Activated T-helper 2 cell treated with anti-CD3 and anti-CD28 coated beads, Interferon-gamma antibody, Interleukin-2, Interleukin-4, amounts not matched to agents 10 μg/mL and 5 μg/mL and 100 μg/mL, durations not matched to agents 14 hours and 24 hours and 36 hours (primary cell): ENCODE data around the gene FBXO40. TPM values are rescaled to one million over a fixed set of nuclear protein-coding genes. Genes with fewer than 3 reads are reported as not detected.

ENCODE experiments used
- DNase-seq: peaks from one replicate; pipeline ENCODE4 v3.0.0; 2021; ENCODE audit warnings: low spot score
- H3K27ac Mint-ChIP-seq: one replicate; pipeline ENCODE4 v1.8.0; 2021; ENCODE audit warnings: mixed read lengths
- H3K27me3 Mint-ChIP-seq: one replicate; pipeline ENCODE4 v1.8.0; 2021; ENCODE audit warnings: low read depth, mixed read lengths
- H3K36me3 Mint-ChIP-seq: one replicate; pipeline ENCODE4 v1.8.0; 2021; ENCODE audit warnings: low read depth, mixed read lengths
- H3K4me1 Mint-ChIP-seq: one replicate; pipeline ENCODE4 v1.8.0; 2021; ENCODE audit warnings: low read depth, mixed read lengths
- H3K4me3 Mint-ChIP-seq: one replicate; pipeline ENCODE4 v1.8.0; 2021; ENCODE audit warnings: low read depth, mild to moderate bottlenecking, moderate library complexity, mixed read lengths
- H3K9me3 Mint-ChIP-seq: one replicate; pipeline ENCODE4 v1.8.0; 2021; ENCODE audit warnings: mixed read lengths
- intact Hi-C: fragments of 100-400 bp; cut with micrococcal nuclease; formaldehyde crosslinking; loops from one replicate; pipeline ENCODE4 v1.15.1; 2023
- total RNA-seq: library from RNA; stranded (reverse); gene quantifications from 2 replicates; pipeline ENCODE4 v1.2.3, GENCODE V29; 2022

The FBXO40 gene
- total RNA-seq, 1 donor from 2014 or later, result not detected

DNA sequence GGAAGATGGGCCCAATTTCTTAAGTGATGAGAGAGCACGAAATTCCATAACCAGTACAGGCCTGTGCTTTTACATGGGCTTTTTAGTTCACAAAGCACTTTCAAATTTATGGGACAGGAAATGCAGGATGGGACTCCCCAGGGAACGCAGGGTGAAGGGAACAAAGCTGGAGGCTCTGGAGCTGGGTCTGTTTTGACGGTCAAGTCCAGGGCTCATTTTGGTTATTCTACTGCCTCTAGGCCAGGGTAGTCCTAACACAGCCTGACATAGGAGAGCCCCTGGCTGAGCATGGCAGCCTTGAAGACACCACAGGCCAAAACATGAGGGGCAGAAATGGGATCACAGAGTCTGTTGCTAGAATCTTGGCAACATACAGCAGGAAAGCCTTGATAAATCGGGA, 34.0 kb downstream of the FBXO40 start:
- Mint-ChIP-seq H3K27ac (no peak overlapping the region), H3K9me3 (no peaks in the 10 kb centered on the region), H3K36me3 (peaks cover 40% of the 10 kb centered on the region), H3K4me1 (no peaks in the 10 kb centered on the region), H3K27me3 (no peaks in the 10 kb centered on the region), H3K4me3 (no peak overlapping the region)
- DNase-seq, result no peak
- intact Hi-C loops, result no loop called here

- H3K27me3 Mint-ChIP-seq, result no peaks in the 10 kb centered on the region
- H3K4me3 Mint-ChIP-seq, result no peak overlapping the region
- H3K4me1 Mint-ChIP-seq, result no peaks in the 10 kb centered on the region
- H3K9me3 Mint-ChIP-seq, result no peaks in the 10 kb centered on the region
- intact Hi-C loops, result no loop called here
- peaks cover 44% of the 10 kb centered on the region for H3K36me3 Mint-ChIP-seq
- DNase-seq, result no peak
- H3K27ac Mint-ChIP-seq, result no peak overlapping the region
Observed at GRCh38 chr3:121627622-121628021, 34.4 kb downstream of the FBXO40 start.

GRCh38 chr3:121629601-121630000, 36.4 kb downstream of the FBXO40 start:
- Mint-ChIP-seq H3K27me3 (no peaks in the 10 kb centered on the region), H3K27ac (peak overlapping the region; percentile 42), H3K36me3 (peaks cover 64% of the 10 kb centered on the region), H3K9me3 (no peaks in the 10 kb centered on the region), H3K4me3 (no peak overlapping the region), H3K4me1 (no peaks in the 10 kb centered on the region)
- no peak for DNase-seq
- intact Hi-C loops, result no loop called here

DNA sequence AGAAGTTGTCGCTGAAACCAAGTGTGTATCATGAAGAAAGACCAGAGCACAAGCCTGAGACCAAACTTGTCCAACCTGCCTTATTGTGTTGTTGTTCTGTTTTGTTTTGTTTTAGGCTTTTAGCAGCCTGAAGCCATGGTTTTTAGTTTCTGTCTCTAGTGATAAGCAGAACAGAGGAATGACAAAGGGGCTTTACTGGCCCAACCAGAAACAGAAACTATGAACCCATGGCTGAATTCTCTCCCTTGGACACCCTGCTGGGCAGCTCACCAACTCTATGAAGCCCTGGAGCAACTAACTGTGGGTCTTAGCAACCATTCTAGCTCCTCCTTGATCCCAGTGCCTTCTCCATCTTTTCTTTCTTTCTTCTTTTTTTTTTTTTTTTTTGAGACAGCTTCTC, 37.2 kb downstream of the FBXO40 start:
- H3K4me3 Mint-ChIP-seq, result no peak overlapping the region
- no peak for DNase-seq
- no peak overlapping the region for H3K27ac Mint-ChIP-seq
- H3K36me3 Mint-ChIP-seq, result peaks cover 71% of the 10 kb centered on the region
- H3K9me3 Mint-ChIP-seq, result no peaks in the 10 kb centered on the region
- intact Hi-C loops, result no loop called here
- no peaks in the 10 kb centered on the region for H3K27me3 Mint-ChIP-seq
- no peaks in the 10 kb centered on the region for H3K4me1 Mint-ChIP-seq

DNA sequence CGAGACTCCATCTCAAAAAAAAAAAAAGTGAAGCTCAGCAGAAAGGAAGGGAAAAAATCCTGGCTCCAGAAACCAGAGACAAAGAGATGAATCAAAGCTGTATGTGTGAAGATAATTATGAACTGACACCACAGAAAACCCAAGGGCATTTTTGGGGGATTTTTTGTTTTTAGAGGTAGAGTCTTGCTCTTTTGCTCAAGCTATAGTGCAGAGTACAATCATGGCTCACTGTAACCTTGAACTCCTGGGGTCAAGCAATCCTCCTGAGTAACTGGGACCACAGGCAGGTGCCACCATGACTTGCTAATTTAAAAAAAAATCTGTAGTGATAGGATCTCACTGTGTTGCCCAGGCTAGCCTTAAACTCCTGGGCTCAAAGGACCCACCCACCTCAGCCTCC, 44.7 kb downstream of the FBXO40 start:
- no peaks in the 10 kb centered on the region for H3K27me3 Mint-ChIP-seq

DNA sequence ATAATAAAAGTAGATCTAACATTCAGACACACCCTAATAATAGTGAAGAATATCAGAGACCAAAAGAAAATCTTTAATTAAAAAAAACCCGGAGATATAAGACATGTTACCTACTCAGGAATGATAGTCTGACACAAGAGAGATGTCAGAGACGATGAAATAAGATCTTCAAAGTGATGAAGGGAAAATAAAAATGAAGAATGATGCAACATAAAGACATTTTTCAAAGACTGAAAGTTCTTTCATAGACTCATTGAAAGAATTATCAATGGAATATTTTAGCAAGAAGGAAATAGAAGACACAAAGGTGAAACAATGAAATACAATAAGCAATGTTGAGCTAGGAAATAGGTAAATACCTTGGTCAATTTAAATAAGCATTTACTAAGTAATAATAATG, 47.9 kb downstream of the FBXO40 start:
- no peaks in the 10 kb centered on the region for H3K27me3 Mint-ChIP-seq
- H3K27ac Mint-ChIP-seq, result no peak overlapping the region
- no peak overlapping the region for H3K4me3 Mint-ChIP-seq
- H3K9me3 Mint-ChIP-seq, result no peaks in the 10 kb centered on the region
- intact Hi-C loops, result no loop called here
- peaks cover 5% of the 10 kb centered on the region for H3K4me1 Mint-ChIP-seq
- no peak for DNase-seq
- H3K36me3 Mint-ChIP-seq, result peaks cover 88% of the 10 kb centered on the region

More for the DNA sequence above, 44.7 kb downstream of the FBXO40 start:
- H3K9me3 Mint-ChIP-seq, result no peaks in the 10 kb centered on the region
- no peak overlapping the region for H3K27ac Mint-ChIP-seq
- intact Hi-C loops, result no loop called here
- DNase-seq, result no peak
- H3K4me1 Mint-ChIP-seq, result peaks cover 5% of the 10 kb centered on the region
- H3K4me3 Mint-ChIP-seq, result no peak overlapping the region
- peaks cover 93% of the 10 kb centered on the region for H3K36me3 Mint-ChIP-seq

DNA sequence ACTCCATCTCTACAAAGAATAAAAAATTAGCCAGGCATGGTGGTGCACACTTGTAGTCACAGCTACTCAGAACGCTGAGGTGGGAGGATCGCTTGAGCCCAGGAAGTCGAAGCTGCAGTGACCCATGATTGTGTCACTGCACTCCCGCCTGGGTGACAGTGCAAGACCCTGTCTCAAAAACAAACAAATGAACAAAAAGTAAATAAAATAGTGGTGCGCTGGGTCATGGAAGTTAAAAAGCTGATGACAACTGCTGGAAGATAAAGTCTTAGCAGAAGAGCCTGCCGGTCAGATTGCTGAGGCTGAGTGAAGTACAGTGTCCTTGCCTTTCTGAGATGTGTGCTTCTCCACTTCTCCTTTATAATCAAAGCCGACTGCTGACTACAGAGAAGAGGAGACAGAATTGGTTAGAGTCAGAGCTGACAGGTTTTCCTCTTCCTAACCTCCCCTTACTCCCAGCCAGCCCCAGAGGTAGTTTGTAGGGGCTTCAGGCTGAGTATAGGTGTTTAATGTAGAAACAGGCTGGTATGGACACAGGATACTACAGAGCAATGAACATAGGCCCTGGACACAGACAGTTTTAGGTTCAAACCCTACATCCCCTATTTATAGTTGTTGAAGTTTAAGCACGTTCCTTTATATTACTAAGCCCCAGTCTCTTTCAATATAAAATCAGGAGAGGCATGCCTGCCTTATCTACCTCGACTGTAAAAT, 49.6 kb downstream of the FBXO40 start:
- Mint-ChIP-seq H3K4me3 (no peak overlapping the region), H3K9me3 (no peaks in the 10 kb centered on the region), H3K36me3 (peaks cover 79% of the 10 kb centered on the region), H3K4me1 (peaks cover 7% of the 10 kb centered on the region), H3K27ac (no peak overlapping the region), H3K27me3 (no peaks in the 10 kb centered on the region)
- intact Hi-C loops, result no loop called here
- DNase-seq, result no peak

DNA sequence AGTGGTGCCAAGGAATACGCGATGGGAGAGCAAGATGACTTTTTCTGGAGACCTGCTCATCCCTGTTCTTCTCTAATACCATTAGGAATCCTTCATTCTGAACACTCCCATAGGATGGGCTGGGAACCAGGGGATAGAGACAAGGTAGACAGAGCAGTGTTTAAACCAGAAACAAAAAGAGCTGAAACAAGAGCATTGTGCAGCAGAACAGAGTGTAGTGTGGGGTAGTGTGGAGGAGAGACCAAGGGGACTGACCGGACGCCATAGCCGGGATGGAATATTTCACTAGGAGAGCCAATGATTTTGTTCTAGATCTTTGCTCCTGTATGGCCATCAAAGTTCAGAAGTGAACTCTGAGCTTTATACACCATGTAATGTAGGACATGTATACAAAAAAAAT, 51.9 kb downstream of the FBXO40 start:
- H3K9me3 Mint-ChIP-seq, result peaks cover under 1% of the 10 kb centered on the region

DNA sequence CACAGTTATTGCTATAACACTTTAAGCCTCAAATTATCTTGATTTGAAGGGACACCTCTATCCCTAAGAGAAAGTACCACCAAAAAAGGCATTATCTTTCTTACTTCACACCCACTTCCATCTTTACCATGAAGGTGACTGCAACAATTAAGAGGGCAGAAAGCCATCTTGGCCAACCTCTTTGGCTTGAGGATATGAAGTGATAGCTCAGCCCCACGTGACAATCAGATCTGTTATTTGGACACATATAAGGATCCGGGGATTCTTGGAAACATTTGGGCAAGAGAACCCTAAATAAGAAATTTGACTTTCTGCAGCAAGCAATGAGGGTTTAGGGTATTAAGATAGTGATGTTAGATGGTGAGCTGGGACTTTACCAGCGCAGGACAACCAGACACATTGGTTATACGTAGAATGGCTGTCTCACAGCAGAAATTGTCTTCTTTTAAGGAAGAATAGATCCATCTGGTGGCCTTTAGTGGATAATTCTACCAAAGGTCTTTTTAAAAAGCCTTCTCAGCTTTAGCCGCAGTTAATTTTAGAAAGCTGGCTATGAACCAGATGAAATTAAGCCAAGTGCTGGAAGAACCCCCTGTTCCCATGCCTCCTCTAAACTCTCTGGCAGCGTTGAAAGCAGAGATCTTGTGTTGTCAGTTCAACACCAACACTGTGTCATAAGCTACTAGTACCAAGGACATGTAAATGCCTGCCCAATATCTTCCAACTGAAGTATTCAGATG, 55.2 kb downstream of the FBXO40 start:
- no peak overlapping the region for H3K27ac Mint-ChIP-seq
- no peak for DNase-seq
- intact Hi-C loops, result no loop called here
- no peak overlapping the region for H3K4me3 Mint-ChIP-seq
- H3K9me3 Mint-ChIP-seq, result peaks cover 5% of the 10 kb centered on the region
- H3K36me3 Mint-ChIP-seq, result peaks cover 75% of the 10 kb centered on the region
- H3K27me3 Mint-ChIP-seq, result no peaks in the 10 kb centered on the region
- peaks cover 18% of the 10 kb centered on the region for H3K4me1 Mint-ChIP-seq

More for the DNA sequence above, 51.9 kb downstream of the FBXO40 start:
- Mint-ChIP-seq H3K27ac (no peak overlapping the region), H3K27me3 (no peaks in the 10 kb centered on the region), H3K36me3 (peaks cover 73% of the 10 kb centered on the region), H3K4me3 (no peak overlapping the region), H3K4me1 (peaks cover 10% of the 10 kb centered on the region)
- intact Hi-C loops, result no loop called here
- no peak for DNase-seq

DNA sequence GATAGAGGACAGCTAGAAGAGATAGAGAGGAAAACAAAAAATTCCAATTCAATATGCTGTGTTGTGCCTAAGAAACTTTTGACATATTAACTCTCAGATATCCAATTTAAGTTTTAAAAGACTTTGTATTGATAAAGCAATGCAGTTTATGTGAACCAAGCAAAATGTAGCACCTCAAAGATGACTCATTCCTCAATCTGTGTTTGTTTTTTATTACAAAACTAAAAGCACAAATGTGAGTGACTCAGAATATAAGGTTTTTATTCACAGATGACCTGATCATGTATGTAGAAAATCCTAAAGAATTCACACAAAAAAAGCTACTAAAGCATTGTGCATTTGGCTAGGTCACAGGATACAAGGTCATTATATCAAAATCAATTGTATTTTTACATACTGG, 56.5 kb downstream of the FBXO40 start:
- Mint-ChIP-seq H3K36me3 (peaks cover 74% of the 10 kb centered on the region), H3K27ac (no peak overlapping the region), H3K4me3 (no peak overlapping the region), H3K27me3 (no peaks in the 10 kb centered on the region), H3K9me3 (peaks cover 5% of the 10 kb centered on the region), H3K4me1 (peaks cover 29% of the 10 kb centered on the region)
- intact Hi-C loops, result loop anchor here (5.0 to 10.0 kb wide), 3 partner anchors 43 to 445 kb away; partner anchors contain the start of genes EAF2 and IQCB1
- no peak for DNase-seq

- Mint-ChIP-seq H3K9me3 (peaks cover 5% of the 10 kb centered on the region), H3K4me3 (no peak overlapping the region), H3K4me1 (peaks cover 43% of the 10 kb centered on the region), H3K36me3 (peaks cover 81% of the 10 kb centered on the region), H3K27me3 (no peaks in the 10 kb centered on the region), H3K27ac (no peak overlapping the region)
- DNase-seq, result no peak
- intact Hi-C loops, result loop anchor here (5.0 to 10.0 kb wide), 3 partner anchors 41 to 443 kb away; partner anchors contain the start of genes EAF2 and IQCB1
Observed at GRCh38 chr3:121651684-121652083, 58.5 kb downstream of the FBXO40 start.

DNA sequence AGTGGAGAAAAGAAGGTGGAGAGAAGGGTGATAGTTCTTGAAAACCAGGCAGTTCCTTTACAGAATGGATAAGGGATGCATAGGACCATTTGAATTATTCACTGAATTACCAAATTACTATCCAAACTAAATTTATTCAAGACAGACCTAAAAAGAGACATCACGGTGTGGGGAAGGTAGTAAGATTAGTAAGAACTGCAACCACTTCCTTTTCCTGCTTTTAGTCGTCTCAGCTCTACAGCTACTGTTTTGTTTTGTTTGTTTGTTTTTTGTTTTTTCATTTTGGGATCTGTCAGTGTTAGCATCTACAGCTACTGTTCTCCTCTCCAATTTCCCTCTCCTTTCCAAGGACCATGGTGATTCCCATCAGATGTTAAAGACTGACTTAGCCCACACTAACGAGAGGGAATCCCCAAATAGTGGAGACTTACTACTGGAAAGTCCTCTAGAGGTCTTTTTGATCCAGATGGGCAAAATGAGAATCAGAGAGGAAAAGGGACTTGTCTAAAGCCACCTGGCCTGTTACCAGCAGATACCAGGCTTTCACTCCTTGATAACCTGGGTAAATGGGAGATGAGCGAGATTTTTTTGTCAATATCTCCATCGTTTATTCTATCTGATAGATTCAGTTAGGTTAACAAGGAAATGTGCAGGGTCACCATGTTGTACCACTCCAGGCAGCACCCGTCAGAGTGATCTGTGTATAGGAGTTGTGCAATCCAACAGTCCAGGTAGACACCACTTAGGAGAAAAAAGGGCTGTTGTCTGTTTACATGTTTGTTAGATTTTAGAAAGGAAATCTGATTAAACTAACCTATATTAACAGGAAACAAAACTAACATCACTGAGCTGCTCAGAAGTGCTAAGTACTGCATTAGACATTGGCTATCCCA, 61.6 kb downstream of the FBXO40 start:
- H3K4me3 Mint-ChIP-seq, result peak overlapping the region; percentile 39
- intact Hi-C loops, result loop anchor here (5.0 to 10.0 kb wide), 3 partner anchors 38 to 440 kb away; partner anchors contain the start of genes EAF2 and IQCB1
- H3K4me1 Mint-ChIP-seq, result peaks cover 68% of the 10 kb centered on the region

More for the DNA sequence above, 61.6 kb downstream of the FBXO40 start:
- no peak for DNase-seq
- Mint-ChIP-seq H3K9me3 (peaks cover 5% of the 10 kb centered on the region), H3K36me3 (peaks cover 90% of the 10 kb centered on the region), H3K27me3 (no peaks in the 10 kb centered on the region), H3K27ac (peak overlapping the region; percentile 83)
